ENCODE results near the gene CCS.

DNA sequence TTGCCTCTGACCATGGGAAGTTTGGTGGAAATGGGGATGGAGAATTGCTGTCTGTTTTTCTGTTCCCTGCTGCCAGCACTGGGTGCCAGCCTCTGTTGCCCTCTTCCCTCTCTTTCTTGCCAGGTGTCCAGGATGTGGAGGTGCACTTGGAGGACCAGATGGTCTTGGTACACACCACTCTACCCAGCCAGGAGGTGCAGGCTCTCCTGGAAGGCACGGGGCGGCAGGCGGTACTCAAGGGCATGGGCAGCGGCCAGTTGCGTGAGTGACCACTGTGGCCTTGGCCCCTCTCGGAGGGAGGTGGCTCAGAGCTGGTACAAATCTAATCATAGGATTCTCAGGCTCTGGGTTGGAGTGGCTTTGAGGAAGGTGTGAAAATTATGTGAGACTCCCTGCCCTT, 6.0 kb downstream of the CCS start:
- no peak for TF ChIP-seq EP300 (IDR thresholded peaks at IDR 0.05)
- no peak for TF ChIP-seq POLR2A (IDR thresholded peaks at IDR 0.05)
- TF ChIP-seq, protein P1, sequence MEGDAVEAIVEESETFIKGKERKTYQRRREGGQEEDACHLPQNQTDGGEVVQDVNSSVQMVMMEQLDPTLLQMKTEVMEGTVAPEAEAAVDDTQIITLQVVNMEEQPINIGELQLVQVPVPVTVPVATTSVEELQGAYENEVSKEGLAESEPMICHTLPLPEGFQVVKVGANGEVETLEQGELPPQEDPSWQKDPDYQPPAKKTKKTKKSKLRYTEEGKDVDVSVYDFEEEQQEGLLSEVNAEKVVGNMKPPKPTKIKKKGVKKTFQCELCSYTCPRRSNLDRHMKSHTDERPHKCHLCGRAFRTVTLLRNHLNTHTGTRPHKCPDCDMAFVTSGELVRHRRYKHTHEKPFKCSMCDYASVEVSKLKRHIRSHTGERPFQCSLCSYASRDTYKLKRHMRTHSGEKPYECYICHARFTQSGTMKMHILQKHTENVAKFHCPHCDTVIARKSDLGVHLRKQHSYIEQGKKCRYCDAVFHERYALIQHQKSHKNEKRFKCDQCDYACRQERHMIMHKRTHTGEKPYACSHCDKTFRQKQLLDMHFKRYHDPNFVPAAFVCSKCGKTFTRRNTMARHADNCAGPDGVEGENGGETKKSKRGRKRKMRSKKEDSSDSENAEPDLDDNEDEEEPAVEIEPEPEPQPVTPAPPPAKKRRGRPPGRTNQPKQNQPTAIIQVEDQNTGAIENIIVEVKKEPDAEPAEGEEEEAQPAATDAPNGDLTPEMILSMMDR (IDR thresholded peaks at IDR 0.05) = no peak
